GM19351 (cell line): Measurements from ENCODE around the gene PTTG1IP2.
A peak's percentile ranks its signal among the peaks of the same experiment; 100 is the strongest.

Experiments
- ATAC-seq: cut with Tn5 transposase; IDR thresholded peaks from one replicate; pipeline ENCODE4 v1.9.1; 2021; ENCODE audit warnings: mild to moderate bottlenecking, moderate library complexity; ENCODE audit not compliant: unreplicated experiment

The PTTG1IP2 gene

DNA sequence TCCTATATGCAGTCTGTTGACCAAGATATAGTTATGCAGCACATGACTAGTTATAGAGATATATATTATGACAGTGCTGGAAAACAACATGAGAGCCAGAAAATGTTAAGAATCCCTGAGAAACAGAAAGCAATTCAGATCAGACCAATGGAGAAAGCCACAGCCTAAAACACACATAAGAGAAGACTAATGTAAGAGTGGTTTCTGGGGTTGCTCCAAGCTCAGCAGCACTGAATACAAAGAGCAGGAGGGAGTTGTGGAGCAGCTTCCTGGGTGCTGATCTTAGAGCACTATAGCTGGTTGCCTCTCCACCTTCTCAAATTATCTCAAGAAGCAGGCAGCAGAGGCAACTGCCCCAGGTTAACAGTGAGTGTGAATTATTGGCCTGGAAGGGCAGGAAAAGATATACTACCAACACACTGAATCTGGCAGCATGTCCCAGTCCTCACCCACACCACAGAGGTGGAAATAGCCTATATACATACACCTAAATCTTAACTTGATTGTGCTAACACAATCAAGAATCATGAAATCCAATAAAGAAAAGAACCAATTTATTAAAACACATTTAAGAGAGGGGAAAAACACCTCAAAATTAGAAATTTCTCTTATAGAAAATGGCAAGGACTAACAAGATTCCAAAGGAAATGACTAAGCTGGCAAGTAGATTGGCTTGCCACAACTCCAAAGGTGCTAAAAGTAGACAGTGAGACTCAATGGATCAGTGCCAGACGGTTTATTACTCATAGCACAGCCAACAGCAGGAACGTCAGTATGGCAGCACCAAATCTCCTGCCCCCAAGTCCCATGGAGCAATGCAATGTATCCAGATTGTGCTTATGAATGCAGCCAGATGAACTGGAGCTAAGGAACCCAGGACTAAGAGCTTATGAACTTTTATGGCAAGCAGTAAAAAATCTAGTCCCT, 5.1 kb downstream of the PTTG1IP2 start:
- no peak for ATAC-seq

DNA sequence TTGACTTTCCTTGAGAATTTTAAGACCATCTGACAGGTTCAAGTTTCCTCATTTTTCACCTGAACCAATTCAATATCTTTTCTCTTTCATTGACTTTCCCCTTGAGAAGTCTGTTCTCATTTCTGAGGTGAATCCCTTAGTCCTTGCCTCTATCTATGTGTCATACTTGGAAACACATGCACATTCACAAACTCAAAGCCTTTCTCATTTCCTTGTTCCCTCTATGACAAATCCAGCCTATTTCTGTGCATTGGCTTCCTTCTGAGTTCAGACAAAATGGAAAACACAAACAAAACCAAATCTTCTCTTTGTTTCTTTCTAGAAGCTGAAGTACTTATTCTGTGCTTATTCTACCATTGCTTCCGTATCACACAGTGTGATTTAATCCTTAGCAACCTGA, 13.8 kb downstream of the PTTG1IP2 start:
- no peak for ATAC-seq

DNA sequence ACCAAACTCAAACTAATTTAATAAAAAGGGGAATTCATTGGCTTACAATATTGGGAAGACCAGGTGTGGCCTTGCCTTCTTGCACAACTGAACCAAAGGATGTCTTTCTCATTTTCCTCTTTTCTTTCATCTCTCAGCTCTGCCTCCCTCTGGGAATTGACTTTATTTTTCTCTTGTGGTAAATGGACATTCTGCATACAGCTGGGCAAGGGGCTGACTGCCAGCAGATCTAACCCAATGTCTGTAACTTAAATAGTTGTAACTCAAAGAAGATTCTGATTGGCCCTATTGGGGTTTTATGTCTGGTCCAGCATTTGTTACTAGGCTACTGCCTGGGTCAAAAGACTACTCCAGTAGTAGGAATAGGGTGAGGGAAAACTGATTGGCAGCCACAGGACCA, 15.3 kb downstream of the PTTG1IP2 start:
- no peak for ATAC-seq

DNA sequence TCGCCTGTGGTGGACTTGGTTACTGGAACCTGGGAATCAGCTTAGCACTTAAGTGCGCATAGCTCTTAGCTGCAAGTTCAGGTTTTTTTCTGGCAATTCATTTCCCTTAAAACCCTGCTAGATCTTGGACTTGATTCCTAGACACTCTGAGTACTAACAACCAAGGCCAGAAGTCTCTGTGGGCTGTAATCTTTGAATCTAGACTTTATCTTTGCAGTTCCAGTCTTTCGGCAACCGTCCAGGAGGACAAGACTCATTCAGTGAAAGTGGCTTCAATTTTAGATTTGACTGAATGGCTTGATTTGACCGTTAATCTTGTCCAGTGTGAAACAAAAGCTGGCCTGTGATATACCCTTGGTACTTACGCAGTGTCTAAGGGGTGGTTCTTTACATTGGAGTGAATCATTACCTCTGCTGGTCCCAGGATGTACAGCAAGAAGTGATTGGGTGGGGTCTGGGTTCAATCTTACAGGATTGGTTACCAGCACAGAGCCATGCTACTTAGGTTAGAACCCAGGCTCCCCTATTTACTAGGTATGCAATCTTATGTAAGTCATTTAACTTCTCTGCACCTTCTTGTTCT, 16.4 kb downstream of the PTTG1IP2 start:
- ATAC-seq: no peak

DNA sequence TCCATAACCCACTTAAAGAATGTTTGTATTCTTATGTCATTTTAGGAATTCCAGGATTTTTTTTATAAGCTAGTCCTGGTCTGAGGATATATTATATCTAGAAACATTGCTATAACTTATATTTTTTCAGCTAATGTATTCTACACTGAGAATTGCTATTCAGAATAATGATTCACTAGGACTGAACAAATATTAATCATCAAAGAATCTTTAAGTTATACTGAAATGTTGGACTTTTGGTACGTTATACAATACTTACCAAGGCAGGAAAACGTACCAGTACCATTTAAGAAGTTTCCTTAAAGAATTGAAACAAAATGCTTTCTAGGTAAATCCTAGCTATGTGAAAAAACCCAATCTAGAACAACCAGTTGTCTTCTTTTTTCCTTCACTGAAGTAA, 18.4 kb downstream of the PTTG1IP2 start:
- ATAC-seq: no peak

DNA sequence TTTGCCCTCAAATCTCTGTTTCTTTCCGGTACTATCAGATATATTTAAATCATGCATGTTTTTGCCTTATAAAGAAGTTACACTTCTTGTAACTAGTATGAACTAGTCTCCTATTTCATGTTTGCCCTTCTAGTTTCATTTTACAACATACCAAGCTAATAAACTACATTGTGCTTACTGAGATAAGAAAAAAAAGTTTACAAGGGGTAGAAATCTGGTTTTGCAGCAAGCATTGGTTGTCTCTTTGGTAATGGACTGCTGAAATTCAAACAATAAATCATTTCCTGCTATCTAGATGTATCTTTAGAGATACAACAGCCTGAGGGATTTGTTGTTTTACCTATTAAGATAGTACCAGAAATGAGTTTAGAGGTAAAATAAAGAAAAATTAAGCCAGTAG, 18.8 kb downstream of the PTTG1IP2 start:
- ATAC-seq: no peak

DNA sequence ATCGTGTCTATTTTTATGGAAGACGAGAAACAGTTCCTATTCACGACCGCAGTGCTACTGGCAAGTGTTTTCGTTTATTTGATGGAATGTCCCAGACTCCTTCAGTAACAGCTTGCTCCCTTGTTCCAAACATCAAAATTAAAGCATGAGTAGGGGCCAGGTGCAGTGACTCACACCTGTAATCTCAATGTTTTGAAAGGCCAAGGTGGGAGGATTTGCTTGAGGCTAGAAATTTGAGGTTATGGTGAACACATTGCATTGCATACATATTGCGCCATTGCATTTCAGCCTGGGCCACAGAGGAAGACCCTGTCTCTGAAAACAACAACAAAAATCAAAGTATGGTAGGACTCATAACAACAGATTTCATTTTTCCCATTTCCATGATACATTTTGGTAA, 22.8 kb downstream of the PTTG1IP2 start:
- ATAC-seq: no peak

DNA sequence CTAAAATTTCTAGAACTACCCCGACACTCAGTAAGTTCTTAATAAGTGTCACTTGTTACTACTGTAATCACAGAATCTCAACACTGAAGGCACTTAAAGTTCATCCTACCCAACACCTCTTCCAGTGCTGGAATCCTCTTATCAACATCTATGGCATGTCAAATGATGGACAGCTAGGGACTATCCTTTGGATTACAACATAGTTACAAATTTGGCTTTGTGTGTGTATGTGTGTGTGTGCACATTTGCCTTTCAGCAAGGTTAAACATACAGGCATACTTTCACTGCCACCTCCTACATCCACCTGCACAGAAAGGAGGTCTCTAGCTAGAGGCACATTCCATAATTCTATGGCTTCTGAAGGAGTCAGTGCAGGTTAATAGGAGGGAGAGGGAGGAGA, 25.8 kb downstream of the PTTG1IP2 start:
- no peak for ATAC-seq

DNA sequence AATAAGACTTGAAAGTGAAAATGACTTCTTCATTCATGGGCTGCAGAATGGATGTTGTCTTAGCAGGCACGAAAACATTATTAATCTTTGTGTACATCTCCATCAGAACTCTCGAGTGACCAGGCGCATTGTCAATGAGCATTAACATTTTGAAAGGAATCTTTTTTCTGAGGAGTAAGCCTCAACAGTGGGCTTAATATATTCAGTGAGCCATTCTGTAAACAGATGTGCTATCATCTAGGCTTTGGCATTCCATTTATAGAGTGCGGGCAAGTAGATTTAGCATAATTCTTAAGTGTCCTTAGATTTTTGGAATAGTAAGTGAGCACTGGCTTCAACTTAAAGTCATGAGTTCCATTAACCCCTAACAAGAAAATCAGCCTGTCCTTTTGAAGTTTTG, 33.1 kb downstream of the PTTG1IP2 start:
- ATAC-seq: no peak

DNA sequence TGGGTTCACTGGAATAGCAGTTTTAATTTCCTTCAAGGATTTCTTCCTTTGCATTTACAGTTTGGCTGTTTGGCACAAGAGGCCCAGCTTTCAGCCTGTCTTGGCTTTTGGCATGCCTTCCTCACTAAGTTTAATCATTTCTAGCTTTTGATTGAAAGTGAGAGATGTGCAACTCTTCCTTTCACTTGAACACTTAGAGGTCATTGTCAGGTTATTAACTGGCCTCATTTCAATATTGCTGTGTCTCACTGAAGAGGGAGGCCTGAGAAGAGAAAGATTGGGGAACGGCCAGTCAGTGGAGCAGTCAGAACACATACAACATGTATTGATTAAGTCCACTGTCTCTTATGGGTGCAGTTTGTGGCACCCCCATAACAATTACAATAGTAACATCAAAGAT, 33.9 kb downstream of the PTTG1IP2 start:
- ATAC-seq: no peak

DNA sequence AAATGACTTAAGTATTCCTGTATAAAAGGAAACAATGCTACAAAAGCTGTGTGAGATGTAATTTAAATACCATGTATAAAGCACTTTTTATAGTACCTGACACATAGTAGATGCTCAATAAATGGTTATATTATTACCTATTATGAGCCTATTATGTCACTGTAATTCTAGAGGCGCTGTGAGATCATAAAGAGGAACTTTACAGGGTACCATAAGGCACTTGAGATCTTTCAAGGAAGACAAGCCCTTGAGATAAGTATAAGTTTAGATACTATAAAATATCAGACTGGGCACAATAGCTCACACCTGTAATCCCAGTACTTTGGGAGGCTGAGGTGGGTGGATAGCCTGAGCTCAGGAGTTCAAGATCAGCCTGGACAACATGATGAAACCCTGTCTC, 38.3 kb downstream of the PTTG1IP2 start:
- ATAC-seq: no peak

DNA sequence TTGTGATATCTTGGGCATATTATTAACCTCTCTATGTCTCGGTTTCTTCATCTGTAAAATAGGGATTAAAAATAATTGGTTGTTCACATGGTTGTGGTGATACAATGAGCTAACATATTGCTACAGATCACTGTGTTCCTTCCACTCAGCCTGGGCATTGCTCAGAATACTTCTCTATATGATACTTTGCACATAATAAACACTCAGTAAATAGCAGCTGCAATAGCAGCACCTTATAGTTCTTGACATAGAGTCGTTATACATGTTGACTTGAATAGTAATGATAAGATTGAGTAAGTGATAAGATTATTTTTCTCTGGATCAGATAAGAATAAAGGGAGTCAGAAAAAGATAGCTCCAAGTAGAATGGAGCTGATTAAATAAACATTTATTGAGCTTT, 42.3 kb downstream of the PTTG1IP2 start:
- ATAC-seq: no peak

DNA sequence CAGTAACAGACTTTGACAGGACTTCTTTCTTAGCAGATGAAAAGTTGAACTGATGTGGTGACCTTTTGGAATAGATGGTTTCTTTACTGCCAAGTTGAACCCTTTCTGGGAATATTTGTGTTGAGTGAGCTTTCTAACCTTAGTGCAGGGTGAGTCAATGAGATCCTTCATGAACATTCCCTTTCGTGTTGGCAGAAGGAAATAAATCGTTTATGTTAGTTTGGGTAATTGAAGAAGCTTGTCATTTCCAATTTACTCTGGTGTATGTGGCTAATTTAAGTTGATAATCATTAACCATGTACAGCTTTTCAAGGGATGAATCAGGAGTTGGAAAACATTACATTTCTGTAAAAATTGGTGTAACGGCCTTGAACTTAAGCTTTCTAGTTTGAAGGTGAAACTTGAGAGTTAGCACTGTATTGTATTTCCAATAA, 43.4 kb downstream of the PTTG1IP2 start:
- ATAC-seq: no peak

DNA sequence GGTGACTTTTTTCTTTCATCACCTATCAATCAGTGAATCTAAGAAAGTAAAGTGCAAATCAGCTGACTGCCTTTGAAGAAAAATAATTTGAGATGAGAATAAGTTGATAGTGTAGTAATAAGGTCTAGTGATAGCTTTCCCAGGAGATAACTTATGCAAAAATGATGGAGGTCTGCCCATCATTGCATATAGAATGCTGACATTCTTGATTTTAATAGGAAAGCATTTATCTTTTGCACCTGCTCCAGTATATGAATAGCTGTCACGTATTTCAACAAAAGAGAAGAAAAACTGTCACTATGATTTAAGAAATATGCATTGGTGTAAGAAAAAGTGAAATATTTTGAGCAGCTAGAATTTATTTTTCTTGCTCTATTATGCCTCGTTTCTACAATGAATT, 46.8 kb downstream of the PTTG1IP2 start:
- no peak for ATAC-seq

DNA sequence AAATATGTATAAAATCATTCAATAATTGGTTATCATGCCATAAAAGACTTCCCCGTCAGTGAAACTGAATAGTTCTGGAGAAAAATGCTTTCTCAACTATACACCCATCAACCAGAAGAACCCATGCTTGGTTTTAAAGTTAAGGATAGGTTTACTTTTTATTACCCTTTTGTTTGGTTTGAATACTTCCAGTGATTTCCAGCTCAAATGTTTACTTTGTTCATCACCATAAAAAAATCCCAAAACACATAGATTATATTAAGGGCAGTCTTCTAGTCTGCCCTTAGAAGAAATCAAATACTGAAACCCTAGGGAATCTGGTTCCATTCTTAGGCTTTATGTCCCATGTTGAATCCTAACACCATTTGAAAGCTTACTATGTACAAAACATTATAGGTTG, 49.2 kb downstream of the PTTG1IP2 start:
- ATAC-seq: no peak

DNA sequence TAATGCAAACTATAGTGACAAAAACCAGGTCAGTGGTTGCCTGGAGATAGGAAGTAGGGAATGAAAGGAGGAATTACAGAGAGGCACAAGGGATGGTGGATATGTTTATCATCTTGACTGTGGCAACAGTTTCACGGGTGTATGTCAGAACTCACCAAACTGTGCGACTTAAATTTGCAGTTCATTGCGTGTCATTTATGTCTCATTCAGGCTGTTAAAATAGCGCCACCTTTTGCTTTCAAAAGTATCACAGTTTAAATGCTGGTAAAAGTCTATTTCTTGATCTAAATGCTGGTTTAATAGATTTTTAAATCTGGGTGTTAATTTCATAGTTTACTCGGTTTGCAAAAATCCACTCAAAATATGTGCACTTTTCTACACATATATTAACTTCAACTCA, 51.0 kb downstream of the PTTG1IP2 start:
- ATAC-seq: no peak

DNA sequence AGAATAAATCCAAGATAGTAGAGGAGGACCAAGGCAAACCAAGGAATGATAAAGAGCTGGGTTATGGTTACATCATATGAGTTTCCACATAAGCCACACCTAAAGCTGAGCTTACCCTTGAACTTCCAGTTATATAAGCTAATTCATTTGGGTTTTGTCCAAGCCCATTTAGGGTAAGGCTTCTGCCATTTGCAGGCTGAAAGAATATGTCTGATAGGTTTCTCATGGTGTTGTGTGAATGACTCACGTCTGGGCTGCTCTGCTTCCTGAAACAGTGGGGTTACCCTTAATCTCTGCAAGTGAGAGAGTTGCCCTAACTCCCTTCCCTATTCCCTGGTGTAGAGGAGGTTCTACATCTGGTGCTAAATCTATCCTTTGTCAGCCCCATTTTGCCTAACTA, 60.8 kb downstream of the PTTG1IP2 start:
- no peak for ATAC-seq

DNA sequence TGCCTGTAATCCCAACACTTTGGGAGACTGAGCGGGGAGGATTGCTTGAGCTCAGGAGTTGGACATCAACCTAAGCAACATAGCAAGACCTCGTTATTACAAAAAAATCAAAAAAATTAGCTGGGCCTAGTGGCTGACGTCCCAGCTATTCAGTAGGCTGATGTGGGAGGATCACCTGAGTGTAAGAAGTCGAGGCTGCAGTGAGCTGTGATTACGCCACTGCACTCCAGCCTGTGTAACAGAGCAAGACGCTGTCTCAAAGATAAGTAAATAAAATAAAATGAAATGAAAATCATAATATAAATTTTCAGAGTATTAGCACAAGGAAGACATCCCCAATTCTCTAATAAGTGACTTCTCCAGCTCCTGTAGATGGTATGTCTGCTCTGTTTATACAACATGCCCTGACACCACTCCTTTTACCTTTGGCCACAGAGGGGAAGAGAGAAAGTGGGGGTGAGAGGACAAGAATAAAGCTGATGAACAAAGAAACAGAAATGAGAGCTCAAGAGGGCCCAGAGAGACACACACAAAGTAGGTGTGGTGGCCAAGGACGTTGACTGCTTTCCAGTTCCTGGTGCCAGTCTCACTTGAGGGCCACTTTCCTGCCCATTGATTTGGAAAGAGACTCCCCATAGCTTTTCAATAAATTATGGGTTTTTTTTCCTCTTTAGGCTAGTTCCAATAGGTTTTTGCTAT, 62.9 kb downstream of the PTTG1IP2 start:
- ATAC-seq: peak; percentile 76

DNA sequence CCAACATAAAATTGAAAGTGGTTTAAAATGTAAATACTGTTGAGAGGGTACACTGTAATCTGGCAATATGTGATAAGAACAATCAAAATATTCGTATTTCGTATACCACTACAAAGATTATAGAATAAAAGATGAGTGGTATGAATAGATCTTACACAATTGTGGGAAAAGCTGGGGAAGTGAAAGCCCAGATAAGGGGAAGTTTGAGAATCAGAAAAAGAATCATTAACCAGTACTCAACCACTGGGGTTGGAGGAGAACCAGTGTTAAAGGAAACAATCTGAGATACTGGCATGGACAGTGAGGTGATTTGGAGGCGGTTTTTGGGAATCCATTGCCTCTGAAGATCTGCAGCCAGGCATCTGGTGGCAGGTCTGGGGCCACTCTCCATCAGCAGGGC, 67.0 kb downstream of the PTTG1IP2 start:
- peak; percentile 40 for ATAC-seq

DNA sequence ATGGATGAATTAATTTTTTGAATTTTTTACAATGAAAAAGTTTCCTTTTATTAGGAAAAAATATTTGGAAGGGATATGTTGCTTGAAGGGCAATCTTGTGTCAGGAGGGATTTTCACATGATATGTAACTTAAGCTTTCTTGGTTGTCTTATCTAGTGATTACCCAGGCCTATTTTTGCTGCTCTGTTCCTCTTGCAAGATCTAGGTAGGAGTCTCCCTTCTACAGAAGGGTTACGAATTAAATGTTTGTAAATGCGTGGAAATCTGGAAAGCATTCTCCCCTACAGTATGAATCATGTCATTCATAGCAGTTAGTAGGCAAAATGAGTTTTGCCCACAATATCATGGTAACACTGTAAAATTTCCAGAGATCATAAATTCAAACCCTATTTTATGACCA, 69.0 kb downstream of the PTTG1IP2 start:
- ATAC-seq: no peak

DNA sequence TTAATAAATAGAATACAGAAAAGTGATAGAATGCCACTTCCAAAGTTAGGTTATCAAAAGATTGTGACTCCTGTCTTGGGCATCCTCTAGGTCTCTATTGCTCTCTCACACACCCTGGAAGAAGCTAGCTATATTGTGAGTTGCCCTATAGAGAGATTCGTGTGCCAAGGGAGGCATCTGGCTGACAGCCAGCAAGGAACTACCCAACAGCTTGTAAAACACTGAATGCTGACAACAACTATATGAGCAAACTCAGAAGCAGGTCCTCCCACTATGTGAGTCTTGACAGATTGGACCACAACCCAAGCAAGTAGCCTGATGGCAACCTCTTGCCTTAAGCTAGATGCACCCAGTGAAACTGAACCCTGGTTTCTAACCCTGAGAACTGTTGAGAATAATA, 71.0 kb downstream of the PTTG1IP2 start:
- no peak for ATAC-seq

DNA sequence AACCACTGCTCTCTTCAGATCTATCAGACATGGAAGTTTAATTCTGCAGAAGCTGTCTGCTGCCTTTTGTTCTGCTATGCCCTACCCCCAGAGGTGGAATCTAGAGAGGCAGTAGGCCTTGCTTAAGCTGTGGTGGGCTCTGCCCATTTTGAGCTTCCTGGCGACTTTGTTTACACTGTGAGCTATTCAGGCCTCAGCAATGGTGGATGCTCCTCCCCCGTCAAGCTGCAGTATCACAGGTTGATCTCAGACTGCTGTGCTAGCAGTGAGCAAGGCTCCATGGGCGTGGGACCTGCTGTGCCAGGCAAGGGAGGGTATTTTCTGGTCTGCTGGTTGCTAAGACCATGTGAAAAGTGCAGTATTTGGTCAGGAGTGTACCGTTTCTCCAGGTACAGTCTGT, 81.6 kb downstream of the PTTG1IP2 start:
- ATAC-seq: no peak
